GM18873 (cell line): Measurements from ENCODE around the gene OXCT1.

Experiments used
- ATAC-seq: cut with Tn5 transposase; IDR thresholded peaks from one replicate; pipeline ENCODE4 v1.9.1; 2021; ENCODE audit warnings: mild to moderate bottlenecking, moderate library complexity, moderate number of reproducible peaks; ENCODE audit not compliant: unreplicated experiment, low FRiP score

OXCT1 gene

DNA sequence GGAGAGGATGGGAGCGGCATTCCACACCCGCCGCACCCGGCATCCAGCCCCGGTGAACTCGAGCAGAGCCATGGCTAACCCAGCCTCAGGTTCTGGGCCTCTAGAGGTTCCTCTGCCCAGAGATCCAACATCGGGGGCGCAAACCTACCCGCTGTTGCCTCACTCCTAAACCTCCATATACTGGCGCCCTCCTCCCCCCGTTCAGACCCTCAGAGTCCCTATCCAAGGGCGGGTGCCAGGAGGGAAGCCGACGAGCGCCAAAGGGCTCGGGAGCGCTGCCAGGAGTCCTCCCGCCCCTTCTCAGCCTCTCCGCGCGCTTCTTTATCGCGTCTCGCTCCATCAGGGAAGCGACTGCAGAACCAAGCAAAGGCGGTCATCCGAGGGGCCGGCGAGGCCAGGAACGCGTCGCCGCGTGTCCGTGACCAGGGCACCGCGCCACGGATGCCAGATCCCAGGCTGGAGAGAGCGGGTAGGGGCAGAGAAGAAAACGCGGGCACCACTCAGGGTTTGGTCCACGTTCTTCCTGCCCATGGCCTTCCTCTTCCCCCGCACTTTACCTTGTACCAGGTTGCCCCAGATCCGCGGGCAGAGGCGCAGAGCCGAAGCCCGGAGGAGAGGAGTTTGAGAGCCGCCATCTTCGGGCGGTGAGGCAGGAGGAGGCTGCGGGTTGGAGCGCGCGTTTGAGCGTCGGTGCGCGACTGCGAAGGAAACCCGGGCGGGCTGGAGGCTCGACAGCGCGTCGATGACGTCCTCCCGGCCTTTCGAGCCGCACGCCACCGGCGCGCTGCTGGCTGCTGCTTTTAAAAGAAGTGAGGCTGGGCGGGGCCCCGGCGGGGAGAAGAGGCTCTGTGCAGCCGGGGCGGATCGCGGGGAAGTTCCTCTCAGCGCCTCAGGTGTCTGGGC lies at the start of gene OXCT1:
Gene OXCT1 (minus strand): TSS at position 702 of the 903 bp plus-strand sequence. CDS start 67 bp downstream, at position 635.
- ATAC-seq, result peak; percentile 95

DNA sequence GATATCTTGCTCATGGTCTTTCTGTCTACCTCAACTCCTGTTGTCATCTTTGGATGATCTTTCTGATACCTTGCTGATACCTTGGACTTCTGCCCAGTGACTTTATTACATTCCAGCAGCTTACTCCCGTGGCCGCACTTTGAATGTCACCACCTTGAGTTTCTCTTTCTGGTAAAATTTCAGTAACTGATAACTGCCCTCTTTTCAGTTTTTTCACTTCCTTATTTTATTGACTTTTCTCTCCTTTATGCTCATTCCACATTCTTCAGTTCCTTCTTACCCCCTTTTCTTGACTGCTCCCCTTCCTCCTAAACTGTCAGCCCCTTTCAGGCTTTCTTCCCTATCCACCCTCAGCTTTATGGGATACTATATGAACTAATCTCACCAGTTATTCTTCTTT lies 47.9 kb upstream of the OXCT1 start:
- ATAC-seq, result no peak

DNA sequence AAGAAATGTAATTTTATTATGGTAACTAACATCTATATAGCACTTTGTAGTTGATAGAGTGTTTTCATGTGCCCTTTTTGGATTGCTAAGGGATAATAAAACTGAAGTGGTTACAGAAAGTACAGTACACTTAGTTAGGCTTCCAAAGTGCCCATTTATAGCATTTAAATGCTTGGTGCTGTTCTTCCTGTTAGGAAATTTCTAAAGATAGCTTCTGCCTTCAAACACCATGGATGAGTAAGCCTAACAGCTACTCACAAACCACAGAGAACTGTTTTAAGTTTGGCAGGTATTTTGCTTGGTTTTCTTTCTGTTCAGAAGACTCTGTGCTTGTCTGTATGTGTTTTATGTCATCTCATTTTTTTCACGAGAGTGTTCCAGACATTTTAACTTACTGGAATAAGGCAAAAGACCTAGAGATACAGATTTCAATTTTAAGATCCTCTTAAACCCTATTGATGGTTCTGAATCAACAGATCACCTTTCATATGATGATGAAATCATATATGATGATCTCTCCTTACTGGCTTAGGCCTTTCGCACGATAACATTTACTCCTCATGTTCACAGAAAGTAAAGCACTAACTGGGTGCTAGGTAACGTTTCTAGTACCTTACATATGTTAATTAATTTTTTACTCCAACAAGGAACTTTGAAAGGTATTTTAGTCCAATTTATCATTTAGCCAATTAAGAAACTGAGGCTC lies 38.3 kb upstream of the OXCT1 start:
- ATAC-seq, result no peak

DNA sequence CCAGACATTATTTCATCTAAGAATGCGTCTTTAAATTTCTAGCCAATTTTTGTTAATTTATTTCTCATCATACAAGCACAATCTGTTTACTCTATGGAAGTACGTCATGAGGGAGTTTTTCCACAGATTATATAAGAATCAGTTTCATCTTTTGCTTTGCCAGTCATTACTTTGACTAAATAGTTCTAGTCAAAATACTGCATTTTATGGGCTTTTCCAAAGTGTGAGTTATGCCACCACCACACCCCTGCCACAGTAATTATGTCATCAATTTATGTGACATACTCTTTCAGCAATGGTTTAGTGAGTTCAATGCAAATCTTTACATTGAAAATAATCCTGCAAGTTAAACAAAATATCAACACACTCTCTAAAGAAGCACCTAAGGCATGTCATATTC lies 35.9 kb upstream of the OXCT1 start:
- no peak for ATAC-seq

DNA sequence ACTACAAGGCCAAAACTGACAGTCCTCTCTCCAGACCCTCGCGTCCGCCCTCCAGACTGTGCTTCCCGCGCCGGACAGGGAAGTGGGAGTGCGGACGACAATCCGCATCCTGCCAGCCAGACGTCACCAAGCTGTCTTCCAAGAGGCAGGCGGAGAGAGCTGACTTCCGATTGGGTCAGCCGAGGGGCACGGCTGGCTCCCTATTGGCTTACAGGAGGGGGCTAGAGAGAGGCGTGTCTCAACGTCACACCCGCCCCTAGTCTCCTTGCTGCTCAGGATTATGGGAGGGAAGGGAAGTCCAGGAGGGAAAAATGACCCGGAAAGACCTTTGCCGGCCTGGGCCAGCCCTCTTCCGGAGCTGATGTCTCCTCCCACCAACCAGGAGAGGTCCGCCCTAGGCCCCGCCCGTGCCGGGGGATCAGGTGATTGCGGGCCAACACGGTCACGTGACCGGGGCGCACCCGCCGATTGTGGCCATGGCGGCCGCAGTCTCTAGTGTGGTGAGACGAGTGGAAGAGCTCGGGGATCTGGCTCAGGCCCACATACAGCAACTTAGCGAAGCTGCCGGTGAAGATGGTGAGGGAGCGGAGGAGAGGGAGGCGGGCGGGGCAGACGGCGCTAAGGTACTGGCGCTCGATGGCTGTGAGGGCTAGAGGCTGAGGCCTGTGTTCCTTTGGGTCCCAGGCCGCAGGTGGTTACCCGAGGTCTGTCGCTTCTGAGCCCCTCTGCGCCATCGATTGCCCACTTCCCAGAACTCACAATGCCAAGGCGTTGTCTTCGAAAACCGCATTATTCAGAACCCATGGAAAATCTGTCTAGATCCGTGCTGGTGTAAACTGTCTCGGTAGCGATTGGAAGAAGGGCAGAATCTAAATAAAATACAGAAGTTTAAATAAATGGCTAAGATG lies 33.9 kb upstream of the OXCT1 start, which contains the start of gene RIMOC1:
Gene RIMOC1 (plus strand): TSS at position 453 of the 908 bp plus-strand sequence. CDS start 24 bp downstream, at position 477.
- ATAC-seq, result peak; percentile 98

DNA sequence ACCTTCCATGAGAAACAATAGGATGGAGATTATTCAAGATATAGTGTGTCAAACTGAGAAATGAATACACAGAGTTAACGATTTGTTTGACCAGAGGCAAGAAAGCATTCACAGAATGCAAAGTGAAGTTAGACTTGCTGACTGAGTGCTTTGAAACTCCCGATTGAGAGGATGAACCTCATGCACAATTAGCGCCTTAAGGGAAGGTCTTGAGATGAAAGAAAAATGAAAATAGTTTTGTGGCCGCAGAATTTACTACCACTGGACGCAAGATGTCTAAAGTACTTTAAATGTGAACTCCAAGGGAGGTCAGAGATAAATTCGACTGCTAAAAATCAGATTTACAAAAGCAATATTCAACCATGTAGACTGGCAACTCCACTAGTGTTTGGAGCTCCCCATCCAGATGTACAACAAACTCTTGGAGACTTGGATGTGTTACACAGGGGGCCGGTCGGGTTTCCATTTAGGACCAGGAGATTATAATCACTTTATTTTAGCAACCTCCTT lies 33.2 kb upstream of the OXCT1 start:
- ATAC-seq, result no peak

DNA sequence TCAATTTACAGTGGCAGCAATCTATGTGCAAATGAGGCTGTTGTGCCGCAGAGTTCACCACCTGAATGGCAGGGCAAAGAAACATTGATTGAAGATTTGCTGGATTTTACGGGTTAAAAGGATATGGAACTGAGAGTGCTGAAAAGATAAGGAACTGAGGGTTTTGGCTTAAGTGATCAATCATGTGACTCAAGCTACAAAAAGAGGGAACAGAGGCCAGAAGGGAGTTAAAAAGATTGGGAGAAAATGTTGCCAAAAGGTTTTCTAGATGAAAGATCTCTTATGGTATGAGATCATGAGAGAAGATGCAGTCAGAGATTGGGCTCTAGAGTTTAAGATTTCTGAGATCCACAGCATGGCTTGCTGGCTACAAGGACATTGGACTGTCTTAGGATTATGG lies 26.0 kb upstream of the OXCT1 start:
- no peak for ATAC-seq

DNA sequence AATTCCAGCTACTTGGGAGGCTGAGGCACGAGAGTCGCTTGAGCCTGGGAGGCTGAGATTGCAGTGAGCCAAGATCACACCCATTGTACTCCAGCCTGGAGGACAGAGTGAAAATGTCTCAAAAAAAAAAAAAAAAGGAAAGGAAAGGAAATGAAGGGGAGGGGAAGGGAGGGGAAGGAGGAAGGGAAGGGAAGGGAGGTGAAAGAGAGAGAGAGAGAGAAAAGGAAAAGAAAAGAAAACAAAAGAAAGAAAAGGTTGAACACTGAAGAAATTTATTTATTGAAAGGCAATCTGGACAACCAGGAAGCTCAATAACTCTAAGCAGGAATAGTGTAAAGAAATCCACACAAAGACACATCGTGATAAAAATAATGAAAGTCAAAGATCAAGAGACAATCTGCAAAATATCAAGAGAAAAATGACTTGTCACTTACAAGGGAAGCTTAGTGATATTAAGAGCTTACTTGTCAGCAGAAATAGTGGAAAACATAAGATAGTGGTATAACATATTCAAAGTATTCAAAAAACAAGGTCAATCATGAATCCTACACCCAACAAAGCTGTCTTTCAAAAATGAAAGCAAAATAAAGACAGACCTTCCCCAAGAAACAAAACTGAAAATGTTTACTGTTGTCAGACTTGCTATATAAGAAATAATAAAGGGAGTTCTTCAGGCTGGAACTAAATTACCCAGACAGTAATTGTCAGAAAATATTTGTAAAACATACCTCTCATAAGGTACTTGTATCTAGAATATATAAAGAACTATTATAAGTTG lies 23.0 kb upstream of the OXCT1 start:
- peak; percentile 65 for ATAC-seq

DNA sequence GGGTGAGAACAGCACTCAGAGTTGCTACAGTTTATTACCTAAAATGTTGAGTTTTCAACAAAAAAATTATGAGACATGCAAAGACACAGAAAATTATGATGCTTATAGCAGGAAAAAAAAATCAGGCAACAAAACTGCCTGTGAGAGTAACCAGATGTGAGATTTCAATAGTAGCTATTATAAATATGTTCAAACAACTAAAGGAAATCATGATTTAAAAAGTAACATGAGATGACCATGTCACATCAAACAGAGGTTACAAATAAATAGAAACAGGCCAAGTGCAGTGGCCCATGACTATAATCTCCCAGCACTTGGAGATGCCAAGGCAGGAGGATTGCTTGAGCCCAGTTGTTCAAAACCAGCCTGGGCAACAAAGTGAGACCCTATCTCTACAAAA lies 21.8 kb upstream of the OXCT1 start:
- ATAC-seq, result no peak

DNA sequence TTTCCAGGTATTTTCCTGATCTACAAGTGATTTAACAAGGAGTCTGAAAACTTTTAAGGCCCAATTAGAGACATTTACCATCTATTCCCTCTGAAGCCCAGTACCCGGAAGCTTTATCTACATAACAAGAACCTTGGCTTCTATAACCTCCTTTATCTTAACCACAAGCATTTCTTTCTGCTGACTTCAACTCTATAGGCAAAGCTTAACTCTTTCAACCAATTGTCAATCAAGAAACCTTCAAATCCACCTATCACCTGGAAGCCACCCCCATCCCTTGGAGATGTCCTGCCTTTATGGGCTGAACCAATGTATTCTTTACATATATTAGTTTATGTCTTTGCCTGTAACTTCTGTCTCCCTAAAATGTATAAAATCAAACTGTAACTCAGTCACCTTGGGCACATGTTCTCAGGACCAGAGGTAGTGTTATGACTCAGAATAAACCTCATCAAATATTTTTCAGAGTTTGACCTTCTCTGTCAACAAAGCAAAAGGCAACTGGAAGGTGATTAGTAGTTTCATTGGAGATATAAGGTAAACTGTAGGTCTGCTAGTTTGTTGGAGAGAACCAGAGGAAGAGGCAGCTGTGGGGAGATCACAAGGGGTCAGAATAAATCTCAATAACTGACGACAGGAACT lies 21.0 kb upstream of the OXCT1 start:
- ATAC-seq, result no peak

DNA sequence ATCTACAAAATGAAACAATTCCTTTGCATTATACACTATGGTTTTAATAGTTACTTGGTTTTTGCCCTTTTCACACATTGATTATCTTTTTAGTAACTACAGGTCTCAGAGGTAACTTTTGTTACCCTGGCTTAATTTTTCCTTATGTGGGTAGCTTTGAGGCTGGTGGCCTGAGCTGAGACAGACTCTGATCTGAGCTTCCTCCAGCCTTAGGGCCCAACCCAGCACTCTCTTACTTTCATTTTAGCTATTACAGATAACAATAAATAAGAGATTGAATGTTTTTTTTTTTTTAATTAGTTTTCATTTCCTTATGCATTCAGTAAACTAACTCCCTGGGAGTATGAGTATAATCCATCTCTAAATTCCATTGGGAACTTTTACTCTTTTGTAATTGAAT lies 15.1 kb upstream of the OXCT1 start:
- ATAC-seq, result no peak

DNA sequence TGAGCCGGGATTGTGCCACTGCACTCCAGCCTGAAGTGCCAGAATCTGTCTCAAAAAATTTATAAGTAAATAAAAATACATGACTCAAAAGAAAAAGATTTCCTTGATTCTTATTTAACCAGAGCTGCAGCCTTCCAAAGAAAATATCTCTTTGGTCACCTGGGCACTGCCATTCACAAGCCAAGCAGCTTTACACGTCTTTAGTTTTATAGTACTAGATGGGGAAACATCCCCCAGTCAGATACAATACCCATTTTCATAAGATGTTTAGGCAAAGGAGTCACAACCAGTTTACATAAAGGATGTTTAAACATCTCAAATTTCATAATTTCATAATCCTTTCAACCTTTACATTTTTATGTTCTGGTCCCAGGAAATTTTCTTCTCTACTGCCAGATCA lies 13.7 kb upstream of the OXCT1 start:
- no peak for ATAC-seq

DNA sequence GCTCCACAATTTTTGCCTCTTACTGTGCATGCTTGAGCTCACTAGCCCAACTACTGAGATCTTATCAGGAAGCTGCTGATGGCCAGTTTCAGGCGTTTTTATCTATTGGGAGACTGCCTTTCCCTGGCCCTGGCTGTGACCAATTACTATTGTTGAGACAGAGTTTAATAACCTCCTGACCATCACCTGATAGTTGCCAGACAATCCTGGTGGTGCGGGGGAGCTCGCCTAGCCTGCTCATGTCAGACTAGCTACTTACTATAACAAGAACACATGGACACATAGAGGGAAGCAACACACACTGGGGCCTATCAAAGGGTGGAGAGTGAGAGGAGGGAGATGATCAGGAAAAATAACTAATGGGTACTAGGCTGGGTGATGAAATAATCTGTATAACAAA lies 13.0 kb upstream of the OXCT1 start:
- no peak for ATAC-seq

DNA sequence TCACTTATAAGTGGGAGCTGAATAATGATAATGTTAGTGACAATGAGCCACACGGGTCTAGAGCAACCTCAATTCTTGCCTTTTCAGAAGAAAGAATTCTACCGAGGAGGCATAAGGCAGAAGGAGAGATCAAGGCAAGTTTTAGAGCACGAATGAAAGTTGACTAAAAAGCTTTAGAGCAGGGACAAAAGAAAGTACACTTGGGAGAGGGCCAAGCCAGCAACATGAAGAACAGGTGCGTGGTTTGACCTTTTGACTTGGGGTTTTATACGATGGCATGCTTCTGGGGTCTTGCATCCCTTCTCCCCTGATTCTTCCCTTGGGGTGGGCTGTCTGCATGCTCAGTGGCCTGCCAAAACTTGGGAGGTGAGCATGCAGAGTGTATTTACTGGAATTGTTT lies 12.5 kb upstream of the OXCT1 start:
- ATAC-seq, result no peak

DNA sequence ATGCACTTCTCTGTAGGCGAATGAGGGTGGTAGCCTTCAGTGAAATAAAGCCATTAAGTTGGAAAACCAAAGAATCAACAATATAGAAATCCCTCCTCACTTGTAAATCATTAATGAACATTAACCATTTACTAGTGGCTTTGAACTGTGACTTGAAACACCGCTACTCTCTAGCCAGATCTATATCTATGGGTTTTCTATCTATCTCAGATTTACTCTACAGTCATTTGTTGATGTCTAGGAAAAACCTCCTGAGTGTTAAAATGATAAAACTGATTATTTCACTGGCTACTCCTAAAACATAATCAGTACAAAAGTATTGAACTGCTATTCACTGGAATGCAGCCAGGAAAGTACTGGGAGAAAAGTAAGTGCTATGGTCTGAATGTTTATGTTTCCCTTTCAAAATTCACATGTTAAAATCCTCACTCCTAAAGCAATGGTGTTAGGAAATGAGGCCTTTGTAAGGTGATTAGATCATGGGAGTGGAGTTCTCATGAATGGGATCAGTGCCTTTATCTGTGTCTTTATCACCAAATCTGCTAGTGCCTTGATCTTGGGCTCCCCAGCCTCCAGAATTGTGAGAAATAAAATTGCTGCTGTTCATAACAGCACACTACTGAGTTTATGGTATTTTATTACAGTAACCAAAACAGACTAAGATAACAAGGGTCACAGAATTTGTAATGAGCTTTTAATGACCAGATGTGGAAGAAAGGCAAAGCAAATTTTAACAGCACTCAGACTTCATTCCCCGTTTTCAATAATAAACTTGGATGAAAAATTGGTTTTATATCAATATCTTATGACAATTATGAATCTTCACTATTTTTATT lies 8.6 kb upstream of the OXCT1 start:
- peak; percentile 71 for ATAC-seq

DNA sequence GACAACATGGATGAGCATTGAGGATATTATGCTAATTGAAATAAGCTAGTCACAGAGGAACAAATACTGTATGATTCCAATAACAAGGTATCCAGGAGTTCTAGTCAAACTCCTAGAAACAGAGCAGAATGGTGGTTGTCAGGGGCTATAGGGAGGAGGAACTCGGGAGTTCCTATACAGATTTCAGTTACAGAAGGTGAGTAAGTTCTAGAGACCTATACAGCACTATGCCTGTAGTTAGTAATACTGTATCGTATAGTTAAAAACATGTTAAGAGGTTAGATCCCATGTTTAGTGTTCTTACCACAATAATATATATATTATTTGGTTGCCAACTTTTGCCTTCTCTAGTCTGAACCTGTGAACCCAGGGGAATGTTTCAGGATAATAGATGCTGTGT lies 7.9 kb upstream of the OXCT1 start:
- ATAC-seq, result peak; percentile 32

DNA sequence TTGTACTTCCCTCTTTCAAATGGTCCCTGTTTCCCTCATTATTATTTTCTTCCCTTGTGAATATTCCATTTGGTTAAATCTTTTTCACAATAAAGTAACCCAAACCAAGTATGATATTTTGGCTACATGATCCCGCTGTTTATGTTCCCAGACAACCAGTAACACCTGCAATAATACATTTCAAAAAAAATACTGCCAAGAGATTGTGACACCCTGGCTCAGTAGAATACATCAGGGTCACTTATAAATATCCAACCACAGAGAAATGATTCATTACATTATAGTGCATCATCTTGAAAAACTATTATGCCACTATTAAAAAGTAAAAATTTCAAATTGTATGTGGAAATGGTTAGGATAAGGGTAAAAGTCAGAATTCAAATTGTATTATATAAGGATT lies 7.2 kb upstream of the OXCT1 start:
- no peak for ATAC-seq

DNA sequence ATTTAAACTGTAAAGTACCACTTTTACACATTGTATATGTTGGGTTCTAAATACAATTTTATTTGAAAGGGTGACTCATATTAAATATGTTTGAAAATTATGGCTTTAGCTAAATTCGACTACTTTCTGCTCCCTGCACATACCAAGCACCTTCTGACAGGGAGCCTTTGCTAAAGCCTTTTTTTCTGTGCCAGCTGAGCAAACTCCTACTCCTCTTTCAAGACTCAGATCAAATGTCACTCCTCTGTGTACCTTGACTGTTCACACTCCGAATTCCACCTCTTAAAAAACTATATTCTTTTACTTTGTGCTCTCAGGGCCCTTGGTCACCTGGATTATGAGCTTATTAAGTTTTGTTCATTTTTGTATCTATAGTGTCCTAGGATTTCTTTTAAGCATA lies 6.5 kb upstream of the OXCT1 start:
- no peak for ATAC-seq
